C1 segment of cervical spinal cord (tissue), 14 donors: ENCODE data around the gene CALML6.
"Not testable (repeated sequence)": the region's sequence is repeated elsewhere in the genome, so short reads cannot be mapped to it uniquely, and the experiment has no call there.

Experiments used
- DNase-seq, 14 donors: peaks; one replicate each; lab custom pipeline; 2025; lab: John Stamatoyannopoulos, UW

CALML6 gene

DNA sequence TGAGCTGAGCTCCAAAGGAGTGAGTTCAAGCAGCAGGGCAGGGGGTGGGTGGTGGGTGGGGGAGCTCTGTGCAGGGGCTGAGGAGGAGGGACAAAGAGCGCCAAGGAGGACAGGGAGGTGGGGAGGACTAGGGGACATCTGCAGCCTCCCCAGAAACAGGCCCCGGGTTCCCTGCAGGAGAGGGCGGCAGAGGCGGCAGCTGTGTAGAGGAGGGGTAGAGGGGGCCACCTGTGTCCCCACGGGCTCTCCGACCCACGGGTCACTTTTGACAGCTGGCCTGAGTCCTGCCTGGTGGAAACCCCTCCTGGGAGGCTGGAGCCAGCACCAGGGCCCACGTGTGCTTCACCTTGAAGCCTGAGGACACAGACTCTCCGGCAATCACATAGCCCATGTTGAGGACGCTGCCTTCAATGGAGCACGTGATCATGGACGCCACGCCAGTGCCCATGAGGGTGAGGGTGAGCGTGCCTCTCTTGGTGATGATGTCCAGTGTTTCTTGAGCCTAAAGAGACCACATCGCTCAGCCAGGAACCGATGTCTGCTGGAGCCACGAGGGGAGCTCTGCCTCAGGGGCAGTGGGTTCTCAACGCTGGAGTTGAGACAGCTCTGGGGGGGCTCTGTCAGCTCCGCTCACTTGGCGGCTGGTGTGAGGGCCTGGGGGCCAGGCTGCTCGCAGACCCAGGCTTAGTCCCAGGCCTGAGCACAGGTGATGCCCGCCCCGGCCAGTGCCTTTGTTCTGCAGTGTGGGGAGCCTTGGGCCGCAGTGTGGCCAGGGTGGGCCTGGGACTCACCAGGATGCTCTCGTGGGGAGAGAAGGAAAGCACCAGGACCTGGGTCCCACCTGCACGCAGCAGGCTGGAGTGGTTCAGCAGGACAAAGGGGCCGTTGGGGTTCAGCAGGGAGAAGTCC lies 10.6 kb downstream of the CALML6 start:
- DNase-seq: no peak

DNA sequence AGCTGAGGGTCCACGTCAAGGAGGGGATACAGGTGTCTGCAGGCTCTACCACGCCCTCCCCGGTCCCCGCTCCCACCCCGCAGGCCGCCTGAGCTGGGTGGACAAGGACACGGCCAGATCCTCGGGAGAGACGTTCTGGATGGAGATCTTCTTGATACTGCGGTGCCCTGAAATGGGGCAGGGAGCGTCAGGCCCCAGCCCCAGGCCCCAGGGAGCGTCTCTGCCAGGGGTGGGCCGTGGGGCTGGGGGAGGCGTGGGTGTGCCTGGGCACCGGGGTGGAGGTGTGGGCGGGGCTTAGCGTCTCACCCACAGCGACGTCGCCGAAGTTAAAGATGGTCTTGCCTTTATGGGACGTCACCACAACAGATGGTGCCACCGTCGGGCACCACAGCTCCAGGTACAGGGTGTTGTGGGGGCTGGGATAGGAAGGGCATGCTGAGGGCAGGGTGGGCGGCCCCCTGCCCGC lies 11.3 kb downstream of the CALML6 start:
- DNase-seq: no peak

DNA sequence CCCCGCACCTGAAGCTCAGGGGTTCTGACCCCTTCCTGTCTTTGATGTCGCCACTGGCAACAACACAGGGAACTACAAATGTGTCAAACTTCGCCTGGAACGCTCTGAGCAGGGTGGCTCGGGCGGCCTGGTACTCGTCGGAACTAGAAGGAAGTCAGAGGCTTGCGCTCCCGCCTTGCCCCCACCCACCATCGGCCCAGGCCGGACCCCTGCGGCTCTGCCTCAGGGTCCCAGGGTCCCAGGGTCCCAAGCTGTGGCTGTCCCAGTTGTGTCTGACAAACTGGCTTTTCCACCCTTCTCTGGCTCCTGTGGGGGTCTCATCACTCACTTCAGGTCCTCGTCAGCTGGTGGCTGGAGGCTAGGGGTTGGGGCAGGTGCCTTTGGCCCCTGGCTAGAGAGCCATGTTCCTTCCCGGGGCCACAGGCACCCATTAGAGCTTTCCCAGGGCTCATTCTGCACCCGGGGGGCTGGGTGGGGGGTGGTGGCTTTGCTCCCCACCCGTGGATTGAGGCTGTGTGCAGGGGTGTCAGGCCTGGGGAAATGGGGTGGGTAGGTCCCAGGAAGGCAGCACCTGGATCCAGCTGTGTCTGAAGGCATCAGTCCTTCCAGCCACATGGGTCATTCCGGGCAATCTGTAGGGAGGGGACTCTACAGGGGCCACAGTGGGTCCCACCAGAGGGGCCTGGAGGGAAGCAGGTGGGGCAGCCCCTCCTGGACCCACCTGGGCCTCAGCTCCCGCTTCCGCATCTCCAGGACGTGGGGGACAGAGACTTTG lies 12.0 kb downstream of the CALML6 start:
- no peak for DNase-seq

DNA sequence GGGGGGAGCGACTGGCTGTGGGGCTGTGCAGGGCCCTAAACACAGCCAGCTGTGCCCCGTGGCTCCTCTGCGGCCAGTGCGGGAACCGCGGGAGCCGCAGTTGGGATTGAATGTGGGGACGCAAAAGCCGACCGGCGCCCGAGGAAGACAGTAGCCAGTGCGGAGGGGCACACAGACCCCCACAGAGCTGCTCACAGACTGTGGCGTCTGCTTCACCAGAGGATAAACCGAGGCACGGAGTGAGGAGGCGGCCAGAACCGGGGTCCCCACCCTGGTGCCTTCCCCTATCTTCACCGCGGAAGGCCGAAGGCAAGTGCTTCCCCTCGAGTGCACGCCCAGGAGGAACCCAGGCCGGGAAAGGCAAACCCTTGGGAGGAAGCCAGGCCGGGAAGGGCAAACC lies 12.7 kb downstream of the CALML6 start:
- DNase-seq: no peak

DNA sequence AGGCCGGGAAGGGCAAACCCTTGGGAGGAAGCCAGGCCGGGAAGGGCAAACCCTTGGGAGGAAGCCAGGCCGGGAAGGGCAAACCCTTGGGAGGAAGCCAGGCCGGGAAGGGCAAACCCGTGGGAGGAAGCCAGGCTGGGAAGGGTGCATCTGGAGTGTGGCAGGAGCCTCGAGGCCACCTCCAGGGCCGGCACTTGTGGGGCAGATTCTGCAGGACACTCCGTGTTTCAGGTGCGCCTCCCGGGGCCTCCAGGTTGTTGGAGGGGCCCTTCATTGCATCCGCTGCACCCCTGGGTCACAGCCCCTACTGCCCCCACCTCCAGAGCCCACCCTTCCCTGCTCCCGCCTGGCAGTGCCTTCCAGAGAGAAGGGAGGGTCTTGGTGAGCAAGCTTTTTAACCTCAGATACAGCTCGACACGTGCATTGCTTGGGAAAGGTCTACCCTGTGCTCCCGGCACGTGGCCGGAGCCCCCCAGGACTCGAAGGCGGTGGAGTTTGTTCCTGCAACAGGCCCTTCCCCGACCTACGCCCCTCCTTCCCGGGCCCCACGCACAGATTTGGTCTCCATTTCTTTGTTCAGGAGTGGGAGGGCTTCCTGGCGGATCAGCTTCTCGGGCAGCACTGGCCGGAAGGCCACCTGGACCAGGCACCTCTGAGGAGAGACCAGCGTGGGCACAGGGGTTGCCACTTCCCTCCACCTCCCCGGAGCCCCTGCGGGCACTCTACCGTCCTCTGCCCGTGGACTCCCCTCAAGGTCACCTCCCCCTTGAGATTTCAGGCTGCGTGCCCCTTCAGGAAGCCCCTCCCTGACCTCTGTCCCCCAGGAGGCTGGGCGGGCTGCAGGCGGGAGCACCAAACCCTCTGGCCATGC lies 13.4 kb downstream of the CALML6 start:
- no peak for DNase-seq

DNA sequence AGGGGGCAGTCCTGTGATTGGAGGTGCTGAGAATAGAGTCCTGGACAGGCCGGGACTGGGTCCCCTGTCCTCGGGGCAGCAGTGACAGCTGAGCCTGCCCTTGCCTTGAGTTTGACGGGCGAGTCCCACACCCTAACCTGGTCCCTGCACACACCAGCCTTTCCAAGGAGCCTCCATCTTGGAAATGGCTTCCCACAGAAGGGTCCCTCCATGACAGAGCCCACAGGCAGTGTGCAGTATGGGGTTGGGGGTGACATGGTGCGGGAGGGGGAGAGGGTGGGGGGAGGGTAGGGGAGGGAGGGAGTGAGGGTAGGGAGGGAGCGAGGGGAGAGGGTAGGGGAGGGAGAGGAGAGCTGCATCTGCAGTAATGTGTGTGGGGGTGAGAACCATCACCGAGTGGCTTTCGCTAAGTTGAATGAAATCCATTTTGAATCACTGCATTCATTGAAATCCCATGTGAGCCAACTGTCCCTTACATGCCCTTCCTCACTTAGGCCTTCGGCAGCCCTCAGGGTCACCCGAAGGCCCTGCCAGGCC lies 14.1 kb downstream of the CALML6 start:
- no peak for DNase-seq

DNA sequence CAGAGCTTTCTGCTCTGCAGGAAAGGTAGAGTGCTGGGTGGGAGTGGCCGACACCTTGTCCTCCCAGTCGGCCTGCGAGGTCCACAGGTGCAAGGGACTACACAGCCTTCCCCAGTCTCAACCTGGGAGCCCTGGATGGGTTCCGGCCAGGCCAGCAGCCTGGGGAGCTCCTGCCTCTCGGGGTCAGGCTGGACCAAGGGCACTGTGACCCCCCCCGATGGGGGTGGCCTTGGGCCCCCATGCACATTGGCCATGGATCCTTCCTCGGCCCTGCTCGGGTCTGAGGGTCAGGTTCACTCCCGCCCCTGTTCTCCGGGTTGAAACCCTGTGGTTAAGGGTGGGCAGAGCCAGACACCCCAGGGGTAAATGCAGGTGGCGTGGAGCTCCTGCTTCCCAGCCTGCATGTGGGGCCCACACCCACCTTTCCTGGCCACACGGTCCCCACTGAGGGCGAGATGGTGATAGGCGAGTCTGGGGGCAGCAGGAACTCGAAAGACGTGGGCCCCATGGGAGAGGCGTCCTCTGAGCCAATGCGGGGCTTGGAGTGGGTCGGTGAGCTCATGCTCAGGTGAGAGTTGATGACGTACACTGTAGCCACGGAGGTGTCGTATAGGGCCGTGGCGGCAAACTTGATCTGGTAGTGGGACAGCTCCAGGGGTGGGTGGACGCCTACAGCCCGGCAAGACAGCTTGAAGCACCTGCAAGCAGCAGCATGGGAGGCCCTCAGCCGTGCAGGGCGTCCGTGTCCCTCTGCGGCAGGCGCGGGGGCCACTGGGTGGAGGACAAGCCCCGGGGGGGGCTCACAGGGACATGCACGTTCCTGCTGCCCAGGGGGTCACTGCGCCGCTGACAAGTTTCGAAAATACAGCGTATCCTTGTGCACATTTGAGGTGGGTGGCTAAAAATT lies 14.8 kb downstream of the CALML6 start:
- DNase-seq: no peak

- DNase-seq: not testable (repeated sequence)
Observed at GRCh38 chr1:1934848-1935247, 19.8 kb downstream of the CALML6 start.

GRCh38 chr1:1937061-1937460 lies 22.0 kb downstream of the CALML6 start:
- DNase-seq: no peak

DNA sequence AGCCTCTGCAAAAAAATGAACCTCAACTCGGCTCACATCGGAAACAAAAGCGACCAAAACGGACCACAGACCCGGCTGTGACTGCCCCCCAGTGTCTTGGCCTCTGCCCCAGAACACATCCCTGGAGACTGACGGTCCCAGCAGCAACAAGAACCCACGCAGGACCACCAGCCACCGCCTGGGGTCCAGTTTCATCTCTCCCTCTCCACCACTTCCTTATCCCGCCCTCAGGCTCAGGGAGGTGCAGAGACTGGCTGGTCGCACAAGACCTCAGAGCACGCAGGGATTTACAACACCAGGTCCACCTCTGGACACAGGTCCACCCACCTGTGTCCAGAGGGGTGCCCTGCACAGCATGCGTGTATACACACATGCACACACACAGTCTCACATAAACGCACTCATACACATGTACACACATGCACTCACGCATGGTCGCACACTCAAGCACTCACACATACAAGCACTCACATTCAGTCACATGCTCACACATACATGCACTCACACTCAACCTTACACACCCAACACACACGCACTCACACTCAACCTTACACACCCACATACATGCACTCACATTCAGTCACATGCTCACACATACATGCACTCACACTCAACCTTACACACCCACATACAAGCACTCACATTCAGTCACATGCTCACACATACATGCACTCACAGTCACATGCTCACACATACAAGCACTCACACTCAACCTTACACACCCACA lies 22.7 kb downstream of the CALML6 start:
- no peak for DNase-seq

GRCh38 chr1:1938276-1938573 lies 23.2 kb downstream of the CALML6 start:
- no peak for DNase-seq

- no peak for DNase-seq
Observed at GRCh38 chr1:1938613-1939295, 23.7 kb downstream of the CALML6 start.

DNA sequence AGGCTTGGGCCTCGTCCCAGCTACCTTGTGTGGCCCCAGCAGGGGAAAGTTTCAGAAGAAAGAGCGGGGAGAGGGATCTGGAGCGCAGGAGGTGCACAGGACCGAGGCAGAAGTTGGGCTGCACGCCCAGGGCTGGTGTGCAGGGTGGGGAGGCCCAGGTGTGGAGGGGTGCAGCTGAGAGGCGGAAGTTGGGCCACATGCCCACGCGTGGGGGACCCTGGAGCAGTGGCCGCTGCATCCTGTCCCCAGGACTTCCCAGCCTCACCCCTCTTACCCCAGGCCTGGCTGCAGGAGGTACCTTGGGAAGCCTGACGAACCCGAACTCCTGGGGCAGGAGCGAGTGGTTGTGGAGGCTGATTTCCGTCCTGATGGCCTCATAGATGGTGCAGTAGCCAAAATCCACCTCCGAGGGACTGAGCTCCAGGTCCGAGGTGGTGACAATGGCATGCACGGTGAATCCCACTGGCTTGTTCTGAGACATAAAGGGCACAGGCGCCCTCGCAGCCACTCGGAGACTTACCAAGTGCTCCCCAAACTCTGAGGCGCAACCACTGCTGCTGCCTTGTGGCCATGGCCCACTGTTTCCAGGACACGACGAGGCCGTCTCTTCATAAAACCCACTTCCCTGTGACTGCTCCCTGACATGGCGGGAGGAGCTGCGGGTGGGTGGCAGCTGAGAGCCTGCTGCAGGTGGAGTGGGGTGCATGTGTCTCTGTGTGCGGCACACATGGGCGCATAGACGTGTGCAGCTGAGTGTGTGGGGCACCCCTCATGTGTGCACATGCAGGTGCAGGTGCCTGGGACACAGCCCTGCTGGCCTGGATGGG lies 24.4 kb downstream of the CALML6 start:
- no peak for DNase-seq

GRCh38 chr1:1940123-1940425 lies 25.0 kb downstream of the CALML6 start:
- DNase-seq: no peak

- no peak for DNase-seq
Observed at GRCh38 chr1:1941211-1941841, 26.3 kb downstream of the CALML6 start.

DNA sequence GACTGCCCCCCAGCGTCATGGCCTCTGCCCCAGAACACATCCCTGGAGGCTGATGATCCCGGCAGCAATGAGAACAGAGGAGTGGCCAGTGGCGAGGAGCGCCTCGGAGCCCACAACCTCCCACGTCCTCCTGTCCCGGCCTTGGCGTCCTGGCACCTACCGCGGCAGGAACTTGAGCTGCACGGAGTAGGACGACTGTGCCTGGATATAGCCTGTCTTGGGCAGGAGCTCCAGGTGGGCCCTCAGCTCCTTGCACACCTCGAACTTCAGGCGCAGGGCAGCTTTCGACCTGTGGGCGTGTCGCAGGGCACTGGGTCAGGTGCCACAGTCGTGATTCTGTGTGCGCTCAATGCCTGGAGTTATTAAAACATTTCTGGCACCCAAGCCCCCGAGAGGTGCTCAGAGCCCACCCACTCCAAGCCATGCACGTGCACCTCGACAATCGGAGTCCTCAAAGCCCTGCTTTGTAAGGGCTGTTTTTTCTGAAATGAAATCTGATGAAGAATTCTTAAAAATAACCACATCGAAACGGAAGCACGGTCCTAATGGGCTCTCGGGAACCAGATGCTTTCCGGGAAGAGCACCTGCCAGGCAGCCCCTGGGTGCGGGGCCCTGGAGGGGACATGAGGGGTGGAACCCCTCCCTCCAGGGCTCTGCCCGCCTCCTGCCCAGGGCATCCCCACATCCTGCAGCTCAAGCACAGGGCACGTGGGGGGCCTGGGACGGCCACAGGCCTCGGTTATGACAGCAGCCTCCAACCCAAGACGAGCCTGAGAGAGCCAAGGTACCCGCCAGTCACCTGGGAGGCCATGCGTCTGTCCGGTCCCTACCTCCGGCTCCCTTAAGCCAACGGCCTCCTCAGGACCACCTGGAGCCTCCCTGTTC lies 27.1 kb downstream of the CALML6 start:
- DNase-seq: no peak
